Endothelial cell of umbilical vein (primary cell): ENCODE measurements around the gene NCOR1. TPM values are rescaled to one million over a fixed set of nuclear protein-coding genes. Genes with fewer than 3 reads are reported as not detected.

ENCODE experiments used
- BruUV-seq: library from RNA; stranded (reverse); fragments of 400-500 nt; replicated peaks from 2 replicates; lab custom pipeline; 2021; lab: Mats Ljungman, UMichigan
- CTCF ChIA-PET: fragments of 300-600, 350-600 bp; sonication (Branson Sonifier 250); formaldehyde crosslinking; loops from one replicate; lab custom pipeline; 2021; ENCODE audit warnings: antibody characterized with exemption, inconsistent platforms; lab: Charles Lee
- POLR2A ChIA-PET: fragments of 300-600, 350-600 bp; sonication (Branson Sonifier 250); formaldehyde crosslinking; loops from one replicate; lab custom pipeline; 2021; ENCODE audit warnings: antibody characterized with exemption, inconsistent platforms; lab: Charles Lee
- DNase-seq: peaks from one replicate; pipeline ENCODE4 v3.0.0-alpha.2; 2011; ENCODE audit warnings: low read depth, low spot score
- FAIRE-seq: peaks from 2 replicates; lab custom pipeline; 2011; peaks lifted over from hg19 to GRCh38; lab: Jason Lieb, UNC
- H2AFZ ChIP-seq: 2 replicates; pipeline ENCODE4 v1.6.0; 2012; ENCODE audit warnings: low read depth, low read length, control low read depth, inconsistent platforms
- H3K27ac ChIP-seq: 2 replicates; pipeline ENCODE4 v1.5.1; 2011; ENCODE audit warnings: low read depth, mild to moderate bottlenecking, control low read depth, low read length, moderate library complexity; ENCODE audit not compliant: insufficient read depth
- H3K27me3 ChIP-seq, 2 experiments: 2 replicates each; pipeline versions ENCODE4 v1.6.0 to v1.6.1; 2011; ENCODE audit warnings: low read length in 2 of 2, mixed read lengths in 1 of 2; ENCODE audit not compliant: control insufficient read depth in 2 of 2, insufficient read depth in 2 of 2
- H3K36me3 ChIP-seq, 2 experiments: 2 replicates in 1 of 2; 3 replicates in 1 of 2; pipeline ENCODE4 v1.5.1; 2011; ENCODE audit warnings: low read length in 2 of 2, mild to moderate bottlenecking in 1 of 2, moderate library complexity in 1 of 2; ENCODE audit not compliant: control insufficient read depth in 2 of 2, insufficient read depth in 2 of 2; ENCODE audit errors: extremely low read depth in 1 of 2
- H3K4me1 ChIP-seq: 3 replicates; pipeline ENCODE4 v1.5.1; 2011; ENCODE audit warnings: mild to moderate bottlenecking, low read length; ENCODE audit not compliant: control insufficient read depth, insufficient read depth; ENCODE audit errors: extremely low read depth
- H3K4me2 ChIP-seq: 2 replicates; pipeline ENCODE4 v1.6.1; 2011; ENCODE audit warnings: low read length, control low read depth, mixed read lengths; ENCODE audit not compliant: insufficient read depth
- H3K4me3 ChIP-seq, 3 experiments: fragments of 200-600 bp in 1 of 3; sonication (generic), shearing (Covaris generic) in 1 of 3; replicated peaks in 1 of 3; 2 replicates each; pipeline ENCODE4 v1.5.1; 2011 to 2016; ENCODE audit warnings: control low read depth in 3 of 3, low read length in 3 of 3, mild to moderate bottlenecking in 2 of 3, inconsistent platforms in 1 of 3, low read depth in 1 of 3, moderate library complexity in 1 of 3; ENCODE audit not compliant: insufficient read depth in 1 of 3
- H3K79me2 ChIP-seq: 2 replicates; pipeline ENCODE4 v1.6.0; 2012; ENCODE audit warnings: low read length, inconsistent platforms; ENCODE audit not compliant: control insufficient read depth, insufficient read depth
- H3K9ac ChIP-seq: replicated peaks from 2 replicates; pipeline ENCODE3; 2011; ENCODE audit warnings: low read length, control low read depth; ENCODE audit not compliant: insufficient read depth; ENCODE audit errors: extremely low read depth
- H3K9me1 ChIP-seq: replicated peaks from 3 replicates; pipeline ENCODE4 v1.6.0; 2011; ENCODE audit warnings: mild to moderate bottlenecking, low read length; ENCODE audit not compliant: control insufficient read depth, insufficient read depth; ENCODE audit errors: extremely low read depth
- H3K9me3 ChIP-seq: replicated peaks from 2 replicates; pipeline ENCODE4 v1.5.1; 2012; ENCODE audit warnings: low read length, inconsistent platforms; ENCODE audit not compliant: control insufficient read depth, insufficient read depth
- H4K20me1 ChIP-seq: replicated peaks from 2 replicates; pipeline ENCODE3; 2011; ENCODE audit warnings: mild to moderate bottlenecking, low read length; ENCODE audit not compliant: control insufficient read depth, insufficient read depth; ENCODE audit errors: extremely low read depth
- CTCF ChIP-seq, 2 donors: IDR thresholded peaks; 1 replicate in 1 of 2; 2 replicates in 1 of 2; pipeline ENCODE4 v1.5.1; 2011; ENCODE audit warnings: low read length in 2 of 2, mild to moderate bottlenecking in 2 of 2, moderate library complexity in 2 of 2, control low read depth in 1 of 2, inconsistent platforms in 1 of 2, low read depth in 1 of 2; ENCODE audit not compliant: insufficient read depth in 1 of 2; ENCODE audit errors: extremely low read depth in 1 of 2
- EZH2 ChIP-seq: IDR thresholded peaks from 2 replicates; pipeline ENCODE4 v1.6.1; 2012; ENCODE audit warnings: borderline replicate concordance, low read depth, mild to moderate bottlenecking, moderate library complexity, low read length, inconsistent platforms; ENCODE audit not compliant: severe bottlenecking
- FOS ChIP-seq: IDR thresholded peaks from 2 replicates; pipeline ENCODE4 v1.6.1; 2011; ENCODE audit warnings: mild to moderate bottlenecking, low read length, moderate library complexity, borderline replicate concordance; ENCODE audit not compliant: insufficient read depth
- GATA2 ChIP-seq: IDR thresholded peaks from 2 replicates; pipeline ENCODE4 v1.7.0; 2011; ENCODE audit warnings: low read depth, mild to moderate bottlenecking, moderate library complexity, mixed read lengths, low read length; ENCODE audit not compliant: insufficient read length, insufficient read depth
- JUN ChIP-seq: IDR thresholded peaks from 2 replicates; pipeline ENCODE4 v1.6.1; 2011; ENCODE audit warnings: borderline replicate concordance, low read depth; ENCODE audit not compliant: insufficient read length, insufficient read depth
- MYC ChIP-seq: IDR thresholded peaks from one replicate; pipeline ENCODE4 v1.6.1; 2011; ENCODE audit warnings: mild to moderate bottlenecking, low read depth, low read length
- POLR2A ChIP-seq: IDR thresholded peaks from 2 replicates; pipeline ENCODE4 v1.6.1; 2012; ENCODE audit warnings: low read depth, mild to moderate bottlenecking, control low read depth, low read length
- POLR2AphosphoS5 ChIP-seq: IDR thresholded peaks from 2 replicates; pipeline ENCODE4 v1.6.1; 2012; ENCODE audit warnings: low read depth, mild to moderate bottlenecking, control low read depth, low read length, moderate library complexity; ENCODE audit not compliant: insufficient read depth
- dilution Hi-C: fragments of 300-500 bp; cut with MboI; formaldehyde crosslinking; loops from one replicate; pipeline ENCODE4 v1.15.0; 2019; ENCODE audit warnings: low sequenced_read_pairs; ENCODE audit not compliant: extremely low pct_ligation_motif_present
- intact Hi-C: fragments of 100-400 bp; cut with micrococcal nuclease; formaldehyde crosslinking; loops from one replicate; pipeline ENCODE4 v1.10.0; 2022
- polyA plus RNA-seq, 4 experiments: library from polyadenylated mRNA; depleted of rRNA in 3 of 4; stranded (reverse) in 3 of 4; unstranded in 1 of 4; fragments of >200 nt; gene quantifications; 2 replicates each; pipeline versions ENCODE4 v1.2.1 to v1.2.3, GENCODE V29; 2011 to 2012; ENCODE audit warnings: missing spikeins in 1 of 4
- total RNA-seq: library from RNA; stranded (reverse); gene quantifications from 2 replicates; pipeline ENCODE4 v1.2.3, GENCODE V29; 2021
- TF ChIP-seq, protein P1 (sequence below): IDR thresholded peaks from 2 replicates; pipeline ENCODE4 v1.6.1; 2011; ENCODE audit not compliant: insufficient read depth, insufficient read length

NCOR1 gene
- total and polyA plus RNA-seq, 2 donors (not counting 3 experiments of a cell fraction or from before 2014, with no cell fraction given): 90.0 to 134 TPM

GRCh38 chr17:16212793-16213192 lies 2.5 kb downstream of the NCOR1 start:
- H3K27me3 ChIP-seq: no peaks in the 10 kb centered on the region
- FAIRE-seq (no peak), DNase-seq (no peak)
- H3K9me3 ChIP-seq: no peaks in the 10 kb centered on the region
- no peak overlapping the region for H3K4me3 ChIP-seq
- ChIA-PET CTCF (interaction anchor here (1.1 kb wide), 1 partner anchor 70 kb away, joined by 3 read pairs; no protein-coding TSS in a partner anchor), POLR2A (interaction anchor here (0.6 kb wide), 1 partner anchor 170 kb away, joined by 3 read pairs; no protein-coding TSS in a partner anchor)
- H3K36me3 ChIP-seq: no peaks in the 10 kb centered on the region
- TF ChIP-seq EZH2 (no peak), GATA2 (no peak), POLR2AphosphoS5 (no peak), CTCF (IDR thresholded peaks at IDR 0.05; ENCODE audit: extremely low read depth in 1 of 2, insufficient read depth in 1 of 2, low read depth in 1 of 2, low read length in 2 of 2) (no peak), MYC (no peak), JUN (no peak), POLR2A (no peak), FOS (no peak)
- TF ChIP-seq, protein P1, sequence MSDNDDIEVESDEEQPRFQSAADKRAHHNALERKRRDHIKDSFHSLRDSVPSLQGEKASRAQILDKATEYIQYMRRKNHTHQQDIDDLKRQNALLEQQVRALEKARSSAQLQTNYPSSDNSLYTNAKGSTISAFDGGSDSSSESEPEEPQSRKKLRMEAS: no peak
- H4K20me1 ChIP-seq: peaks cover 3% of the 10 kb centered on the region
- dilution Hi-C loops: no loop called here
- BruUV-seq: no TSS peak
- peaks cover 16% of the 10 kb centered on the region for H3K4me1 ChIP-seq
- no peak overlapping the region for H3K9ac ChIP-seq
- no peak overlapping the region for H2AFZ ChIP-seq
- intact Hi-C loops: no loop called here
- peaks cover 87% of the 10 kb centered on the region for H3K79me2 ChIP-seq
- no peak overlapping the region for H3K27ac ChIP-seq
- no peak overlapping the region for H3K4me2 ChIP-seq
- H3K9me1 ChIP-seq: no peaks in the 10 kb centered on the region
